MM.1S (cell line): Measurements from ENCODE around the gene RBM8A.

Source experiments
- DNase-seq: peaks from one replicate; pipeline ENCODE4 v3.0.0-alpha.2; 2015
- H2AFZ ChIP-seq: fragments of 300-600 bp; sonication (generic); 2 replicates; pipeline ENCODE4 v1.6.0; 2016; ENCODE audit warnings: antibody characterized with exemption, low read length
- H3F3A ChIP-seq: fragments of 300-600 bp; sonication (generic); 2 replicates; pipeline ENCODE4 v1.6.1; 2016; ENCODE audit warnings: mild to moderate bottlenecking, antibody characterized with exemption, low read length, moderate library complexity, mixed read lengths; ENCODE audit not compliant: insufficient read depth
- H3K27ac ChIP-seq: fragments of 300-600 bp; sonication (generic); 2 replicates; pipeline ENCODE4 v1.5.1; 2016; ENCODE audit warnings: mild to moderate bottlenecking, low read length
- H3K27me3 ChIP-seq: fragments of 300-600 bp; sonication (generic); replicated peaks from 2 replicates; pipeline ENCODE4 v1.6.0; 2016; ENCODE audit warnings: low read length; ENCODE audit not compliant: insufficient read depth
- H3K36me3 ChIP-seq: fragments of 300-600 bp; sonication (generic); replicated peaks from 2 replicates; pipeline ENCODE4 v1.6.1; 2016; ENCODE audit warnings: mild to moderate bottlenecking, low read length, mixed read lengths; ENCODE audit not compliant: insufficient read depth
- H3K4me1 ChIP-seq: fragments of 300-600 bp; sonication (generic); 2 replicates; pipeline ENCODE4 v1.6.1; 2016; ENCODE audit warnings: low read length, mixed read lengths
- H3K4me2 ChIP-seq: fragments of 300-600 bp; sonication (generic); 2 replicates; pipeline ENCODE4 v1.6.0; 2016; ENCODE audit warnings: low read depth, low read length
- H3K4me3 ChIP-seq: fragments of 300-600 bp; sonication (generic); 2 replicates; pipeline ENCODE4 v1.5.1; 2016; ENCODE audit warnings: low read length, mixed read lengths
- H3K79me2 ChIP-seq: fragments of 300-600 bp; sonication (generic); 2 replicates; pipeline ENCODE4 v1.6.1; 2016; ENCODE audit warnings: mixed run types, low read length, mixed read lengths
- H3K9ac ChIP-seq: fragments of 300-600 bp; sonication (generic); 2 replicates; pipeline ENCODE4 v1.6.1; 2016; ENCODE audit warnings: low read length, mixed read lengths
- H3K9me2 ChIP-seq: fragments of 300-600 bp; sonication (generic); replicated peaks from 2 replicates; pipeline ENCODE4 v1.6.1; 2016; ENCODE audit warnings: mild to moderate bottlenecking, low read length, mixed read lengths; ENCODE audit not compliant: insufficient read depth
- H3K9me3 ChIP-seq: fragments of 300-600 bp; sonication (generic); replicated peaks from 2 replicates; pipeline ENCODE4 v1.6.1; 2016; ENCODE audit warnings: mild to moderate bottlenecking, low read length, mixed read lengths; ENCODE audit not compliant: insufficient read depth
- H4K20me1 ChIP-seq: fragments of 300-600 bp; sonication (generic); 2 replicates; pipeline ENCODE4 v1.6.1; 2016; ENCODE audit warnings: mild to moderate bottlenecking, low read length, moderate library complexity, mixed read lengths; ENCODE audit not compliant: insufficient read depth
- CTCF ChIP-seq: fragments of 300-600 bp; sonication (generic); IDR thresholded peaks from 2 replicates; pipeline ENCODE4 v1.5.1; 2016; ENCODE audit warnings: antibody characterized with exemption, low read length, mixed read lengths
- EZH2 ChIP-seq: fragments of 300-600 bp; sonication (generic); optimal IDR thresholded peaks from 2 replicates; pipeline ENCODE3; 2017; ENCODE audit warnings: low read depth, mild to moderate bottlenecking, antibody characterized with exemption, low read length, mixed read lengths
- EZH2phosphoT487 ChIP-seq: fragments of 300-600 bp; sonication (generic); IDR thresholded peaks from 2 replicates; pipeline ENCODE4 v1.6.1; 2018; ENCODE audit warnings: antibody characterized with exemption, low read length

RBM8A gene

DNA sequence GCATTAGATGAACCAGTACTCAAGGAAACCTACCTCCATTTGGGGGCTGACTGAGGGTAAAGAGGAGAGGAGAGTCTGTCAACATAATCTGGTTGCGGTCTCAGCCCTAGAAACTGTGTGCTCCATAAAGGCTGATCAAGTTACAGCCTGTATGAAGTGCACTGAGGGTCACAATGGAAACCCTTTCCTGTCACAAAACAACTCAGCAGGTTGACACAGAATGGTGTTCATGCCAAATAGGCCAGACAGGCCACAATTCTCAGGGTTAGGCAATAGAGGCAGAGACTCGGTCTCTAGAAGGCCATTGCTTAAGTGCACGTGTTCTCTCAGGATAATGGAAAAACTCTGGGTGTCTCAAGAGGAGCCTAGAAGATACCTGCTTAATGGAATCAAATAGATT lies 37.6 kb downstream of the RBM8A start:
- Histone ChIP-seq H3K4me3 (no peak overlapping the region), H3K4me2 (no peak overlapping the region), H4K20me1 (no peaks in the 10 kb centered on the region), H3K9ac (no peak overlapping the region), H3K36me3 (no peaks in the 10 kb centered on the region), H3K9me2 (no peaks in the 10 kb centered on the region), H3K9me3 (no peaks in the 10 kb centered on the region), H3K27me3 (peaks cover 7% of the 10 kb centered on the region), H3F3A (no peaks in the 10 kb centered on the region), H3K79me2 (no peaks in the 10 kb centered on the region), H3K27ac (no peak overlapping the region), H3K4me1 (0 out of 2 replicates have a peak, but pooled peaks cover 4% of the 10 kb centered on the region), H2AFZ (no peak overlapping the region)
- TF ChIP-seq EZH2phosphoT487 = no peak
- no peak for TF ChIP-seq CTCF
- no peak for TF ChIP-seq EZH2
- DNase-seq = no peak

- 0 out of 2 replicates have a peak, but pooled peaks cover 4% of the 10 kb centered on the region for H3K4me1 ChIP-seq
- no peaks in the 10 kb centered on the region for H3K9me2 ChIP-seq
- no peaks in the 10 kb centered on the region for H3K79me2 ChIP-seq
- H3K27ac ChIP-seq = no peak overlapping the region
- H3K9ac ChIP-seq = no peak overlapping the region
- H4K20me1 ChIP-seq = no peaks in the 10 kb centered on the region
- H3F3A ChIP-seq = no peaks in the 10 kb centered on the region
- no peak for DNase-seq
- no peak overlapping the region for H3K4me2 ChIP-seq
- H3K27me3 ChIP-seq = peaks cover 21% of the 10 kb centered on the region
- H2AFZ ChIP-seq = no peak overlapping the region
- H3K4me3 ChIP-seq = no peak overlapping the region
- H3K9me3 ChIP-seq = no peaks in the 10 kb centered on the region
- no peaks in the 10 kb centered on the region for H3K36me3 ChIP-seq
- TF ChIP-seq CTCF = no peak
- no peak for TF ChIP-seq EZH2
- no peak for TF ChIP-seq EZH2phosphoT487
These were observed 39.7 kb downstream of the RBM8A start for GRCh38 chr1:145887631-145888030.

DNA sequence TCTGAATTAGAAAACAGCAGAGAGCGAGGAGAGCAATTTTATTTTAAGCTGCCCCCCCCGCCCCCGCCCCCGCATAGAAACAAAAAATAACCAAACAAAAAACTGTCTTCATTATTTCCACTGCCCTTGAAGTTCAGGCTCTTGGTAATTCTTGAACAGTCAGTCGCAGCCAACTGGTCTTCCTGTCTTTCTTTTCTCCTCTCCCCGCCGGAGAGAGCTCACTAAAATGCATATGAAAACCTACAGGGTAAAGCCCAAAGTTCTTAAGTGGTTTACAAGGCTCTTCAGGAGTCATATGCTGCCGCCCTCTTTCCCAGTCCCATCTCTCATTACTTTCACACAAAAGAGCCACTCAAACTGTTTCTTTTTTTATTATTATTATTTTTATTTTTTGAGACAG lies 40.5 kb downstream of the RBM8A start:
- Histone ChIP-seq H3K9me3 (no peaks in the 10 kb centered on the region), H2AFZ (no peak overlapping the region), H3K9me2 (no peaks in the 10 kb centered on the region), H3K27ac (no peak overlapping the region), H3K79me2 (no peaks in the 10 kb centered on the region), H3F3A (no peaks in the 10 kb centered on the region), H4K20me1 (no peaks in the 10 kb centered on the region), H3K36me3 (no peaks in the 10 kb centered on the region), H3K4me2 (no peak overlapping the region), H3K9ac (no peak overlapping the region), H3K4me3 (no peak overlapping the region), H3K4me1 (0 out of 2 replicates have a peak, but pooled peaks cover 4% of the 10 kb centered on the region), H3K27me3 (peaks cover 21% of the 10 kb centered on the region)
- DNase-seq = no peak
- no peak for TF ChIP-seq EZH2phosphoT487
- TF ChIP-seq EZH2 = no peak
- TF ChIP-seq CTCF = no peak
